Liver (tissue), 9 donors: ENCODE data around the gene MYO15A. TPM values are rescaled to one million over a fixed set of nuclear protein-coding genes. Genes with fewer than 3 reads are reported as not detected.

Experiments
- DNase-seq: peaks from one replicate; pipeline ENCODE4 v3.0.0-alpha.2; 2017; ENCODE audit warnings: low spot score
- H3K27ac ChIP-seq, 2 donors: one replicate each; pipeline ENCODE4 v1.7.0; 2013; ENCODE audit warnings: inconsistent platforms in 2 of 2, low read length in 2 of 2, control low read depth in 1 of 2, low read depth in 1 of 2, mild to moderate bottlenecking in 1 of 2
- H3K27me3 ChIP-seq, 4 donors: one replicate each; pipeline versions ENCODE4 v1.6.1 to v1.7.0; 2013; ENCODE audit warnings: low read length in 3 of 4, inconsistent platforms in 1 of 4, mild to moderate bottlenecking in 1 of 4, moderate library complexity in 1 of 4; ENCODE audit not compliant: control insufficient read depth in 4 of 4, insufficient read depth in 4 of 4
- H3K36me3 ChIP-seq, 4 donors: one replicate each; pipeline versions ENCODE4 v1.6.1 to v1.7.0; 2013; ENCODE audit warnings: low read length in 3 of 4, mild to moderate bottlenecking in 3 of 4, low read depth in 1 of 4, moderate library complexity in 1 of 4; ENCODE audit not compliant: control insufficient read depth in 4 of 4, insufficient read depth in 3 of 4
- H3K4me1 ChIP-seq, 4 donors: one replicate each; pipeline versions ENCODE4 v1.6.1 to v1.7.0; 2013; ENCODE audit warnings: low read length in 3 of 4, mild to moderate bottlenecking in 3 of 4, moderate library complexity in 1 of 4; ENCODE audit not compliant: control insufficient read depth in 4 of 4, insufficient read depth in 4 of 4
- H3K4me3 ChIP-seq, 3 donors: one replicate each; pipeline versions ENCODE4 v1.6.1 to v1.7.0; 2013; ENCODE audit warnings: low read length in 3 of 3, control low read depth in 1 of 3, low read depth in 1 of 3, mild to moderate bottlenecking in 1 of 3
- H3K9ac ChIP-seq, 2 donors: one replicate each; pipeline ENCODE4 v1.7.0; 2013; ENCODE audit warnings: low read length in 2 of 2, mild to moderate bottlenecking in 2 of 2, moderate library complexity in 2 of 2, control low read depth in 1 of 2, low read depth in 1 of 2
- H3K9me3 ChIP-seq, 4 donors: one replicate each; pipeline versions ENCODE4 v1.6.1 to v1.7.0; 2013; ENCODE audit warnings: low read length in 3 of 4; ENCODE audit not compliant: control insufficient read depth in 4 of 4
- EGR1 ChIP-seq, 2 donors: IDR thresholded peaks; 2 replicates each; pipeline ENCODE4 v1.6.1; 2016 to 2018; ENCODE audit warnings: antibody characterized with exemption in 2 of 2, low read depth in 2 of 2
- FOXA1 ChIP-seq: IDR thresholded peaks from 2 replicates; pipeline ENCODE4 v1.6.1; 2016; ENCODE audit warnings: antibody characterized with exemption
- FOXA2 ChIP-seq: IDR thresholded peaks from 2 replicates; pipeline ENCODE4 v1.6.1; 2016; ENCODE audit warnings: antibody characterized with exemption
- GABPA ChIP-seq, 2 donors: IDR thresholded peaks in 1 of 2; conservative IDR thresholded peaks in 1 of 2; 2 replicates each; pipeline ENCODE4 v1.6.1; 2016; ENCODE audit warnings: antibody characterized with exemption in 2 of 2, mild to moderate bottlenecking in 1 of 2, moderate library complexity in 1 of 2
- HNF4A ChIP-seq, 2 donors: conservative IDR thresholded peaks; 2 replicates each; pipeline ENCODE4 v1.6.1; 2016; ENCODE audit warnings: antibody characterized with exemption in 2 of 2, mild to moderate bottlenecking in 2 of 2
- HNF4G ChIP-seq: IDR thresholded peaks from 2 replicates; pipeline ENCODE4 v1.6.1; 2016; ENCODE audit warnings: antibody characterized with exemption
- JUND ChIP-seq, 2 donors: IDR thresholded peaks; 2 replicates each; pipeline ENCODE4 v1.6.1; 2016; ENCODE audit warnings: antibody characterized with exemption in 2 of 2
- NR2F2 ChIP-seq: IDR thresholded peaks from 2 replicates; pipeline ENCODE4 v1.6.1; 2016; ENCODE audit warnings: antibody characterized with exemption
- RAD21 ChIP-seq, 2 donors: IDR thresholded peaks; 2 replicates each; pipeline ENCODE4 v1.6.1; 2016; ENCODE audit warnings: antibody characterized with exemption in 2 of 2, mild to moderate bottlenecking in 2 of 2
- RXRA ChIP-seq, 2 donors: IDR thresholded peaks; 2 replicates each; pipeline ENCODE4 v1.6.1; 2017 to 2018; ENCODE audit warnings: antibody characterized with exemption in 2 of 2, mild to moderate bottlenecking in 1 of 2
- SP1 ChIP-seq: IDR thresholded peaks from 2 replicates; pipeline ENCODE4 v1.6.1; 2018; ENCODE audit warnings: antibody characterized with exemption, mild to moderate bottlenecking
- TAF1 ChIP-seq: conservative IDR thresholded peaks from 2 replicates; pipeline ENCODE4 v1.6.1; 2016; ENCODE audit warnings: antibody characterized with exemption, mild to moderate bottlenecking
- YY1 ChIP-seq: IDR thresholded peaks from 2 replicates; pipeline ENCODE4 v1.6.1; 2016; ENCODE audit warnings: antibody characterized with exemption, mild to moderate bottlenecking
- WGBS: extraction: QIAGEN DNeasy Blood & Tissue Kit; methylation state at CpG from one replicate; pipeline ENCODE4 v1.1.7; 2013; 5-methylcytosine and 5-hydroxymethylcytosine counted together
- polyA plus RNA-seq, 2 donors: library from polyadenylated mRNA; stranded (reverse) in 1 of 2; unstranded in 1 of 2; fragments of 200-250 nt in 1 of 2; fragments of >200 nt in 1 of 2; fragmentation: Nextera tagmentation in 1 of 2; extraction: Ambion mirVana in 1 of 2; gene quantifications; one replicate each; pipeline versions ENCODE4 v1.2.1 to v1.2.3, GENCODE V29; 2013 to 2015
- total RNA-seq, 2 donors: library from RNA; depleted of rRNA; stranded (reverse); fragments of >200 nt; gene quantifications; one replicate each; pipeline ENCODE4 v1.2.3, GENCODE V29; 2014
- TF ChIP-seq, protein P1 (sequence below): IDR thresholded peaks from 2 replicates; pipeline ENCODE4 v1.6.1; 2016; ENCODE audit warnings: antibody characterized with exemption
- TF ChIP-seq, protein P2 (sequence below): IDR thresholded peaks from 2 replicates; pipeline ENCODE4 v1.6.1; 2016; ENCODE audit warnings: antibody characterized with exemption
- TF ChIP-seq, protein P3 (sequence below): IDR thresholded peaks from 2 replicates; pipeline ENCODE4 v1.6.1; 2016; ENCODE audit warnings: antibody characterized with exemption
- TF ChIP-seq, protein P4 (sequence below): IDR thresholded peaks from 2 replicates; pipeline ENCODE4 v1.6.1; 2016; ENCODE audit warnings: antibody characterized with exemption, mild to moderate bottlenecking
- TF ChIP-seq, protein P5 (sequence below): fragments of 150-350 bp; IDR thresholded peaks from 2 replicates; pipeline ENCODE4 v1.5.1; 2017; ENCODE audit warnings: improper control_type of control experiment, low read depth, low read length; ENCODE audit not compliant: missing input control
- donor health status: healthy.
- donor health status: healthy.
- donor health status: healthy.
- donor health status: healthy.
- donor health status: healthy.

The MYO15A gene
- total and polyA plus RNA-seq, 4 donors: 0.15 to 2.9 (median 0.97) TPM

DNA sequence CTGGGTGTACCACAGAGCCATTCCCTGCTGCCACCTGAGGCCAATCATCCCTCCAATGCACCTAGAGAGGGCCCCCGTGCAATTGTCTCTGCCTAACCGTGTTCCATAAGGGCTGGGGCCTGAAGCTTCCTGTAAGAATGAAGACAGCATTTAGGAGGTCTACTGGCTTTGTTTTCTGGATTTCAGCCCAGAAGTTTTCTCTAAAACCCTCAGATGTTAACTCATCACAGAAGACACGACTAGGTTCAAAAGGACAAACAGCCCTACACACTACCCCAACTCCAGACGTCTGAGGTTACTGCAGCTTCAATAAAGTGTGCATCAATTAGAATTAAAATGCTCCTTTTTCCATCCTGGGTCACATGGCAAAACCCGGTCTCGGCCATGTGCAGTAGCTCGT is 31.6 kb upstream of the MYO15A start:
- H3K27me3 ChIP-seq: no peaks in the 10 kb centered on the region
- no peak for DNase-seq
- H3K9ac ChIP-seq: no peak overlapping the region
- no peak overlapping the region for H3K4me3 ChIP-seq
- H3K9me3 ChIP-seq: no peaks in the 10 kb centered on the region
- H3K27ac ChIP-seq: no peak overlapping the region
- H3K4me1 ChIP-seq: no peaks in the 10 kb centered on the region
- H3K36me3 ChIP-seq: no peaks in the 10 kb centered on the region
- 84% methylated on average over 7 of the region's 7 CpGs for WGBS
- no peak for TF ChIP-seq RXRA (IDR thresholded peaks at IDR 0.05)
- TF ChIP-seq JUND (IDR thresholded peaks at IDR 0.05): no peak
- TF ChIP-seq, protein P1, sequence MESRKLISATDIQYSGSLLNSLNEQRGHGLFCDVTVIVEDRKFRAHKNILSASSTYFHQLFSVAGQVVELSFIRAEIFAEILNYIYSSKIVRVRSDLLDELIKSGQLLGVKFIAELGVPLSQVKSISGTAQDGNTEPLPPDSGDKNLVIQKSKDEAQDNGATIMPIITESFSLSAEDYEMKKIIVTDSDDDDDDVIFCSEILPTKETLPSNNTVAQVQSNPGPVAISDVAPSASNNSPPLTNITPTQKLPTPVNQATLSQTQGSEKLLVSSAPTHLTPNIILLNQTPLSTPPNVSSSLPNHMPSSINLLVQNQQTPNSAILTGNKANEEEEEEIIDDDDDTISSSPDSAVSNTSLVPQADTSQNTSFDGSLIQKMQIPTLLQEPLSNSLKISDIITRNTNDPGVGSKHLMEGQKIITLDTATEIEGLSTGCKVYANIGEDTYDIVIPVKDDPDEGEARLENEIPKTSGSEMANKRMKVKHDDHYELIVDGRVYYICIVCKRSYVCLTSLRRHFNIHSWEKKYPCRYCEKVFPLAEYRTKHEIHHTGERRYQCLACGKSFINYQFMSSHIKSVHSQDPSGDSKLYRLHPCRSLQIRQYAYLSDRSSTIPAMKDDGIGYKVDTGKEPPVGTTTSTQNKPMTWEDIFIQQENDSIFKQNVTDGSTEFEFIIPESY: no peak
- TF ChIP-seq RAD21 (IDR thresholded peaks at IDR 0.05): no peak
- TF ChIP-seq, protein P2, sequence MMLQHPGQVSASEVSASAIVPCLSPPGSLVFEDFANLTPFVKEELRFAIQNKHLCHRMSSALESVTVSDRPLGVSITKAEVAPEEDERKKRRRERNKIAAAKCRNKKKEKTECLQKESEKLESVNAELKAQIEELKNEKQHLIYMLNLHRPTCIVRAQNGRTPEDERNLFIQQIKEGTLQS: no peak
- TF ChIP-seq YY1: no peak
- TF ChIP-seq, protein P3, sequence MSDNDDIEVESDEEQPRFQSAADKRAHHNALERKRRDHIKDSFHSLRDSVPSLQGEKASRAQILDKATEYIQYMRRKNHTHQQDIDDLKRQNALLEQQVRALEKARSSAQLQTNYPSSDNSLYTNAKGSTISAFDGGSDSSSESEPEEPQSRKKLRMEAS: no peak
- TF ChIP-seq, protein P4, sequence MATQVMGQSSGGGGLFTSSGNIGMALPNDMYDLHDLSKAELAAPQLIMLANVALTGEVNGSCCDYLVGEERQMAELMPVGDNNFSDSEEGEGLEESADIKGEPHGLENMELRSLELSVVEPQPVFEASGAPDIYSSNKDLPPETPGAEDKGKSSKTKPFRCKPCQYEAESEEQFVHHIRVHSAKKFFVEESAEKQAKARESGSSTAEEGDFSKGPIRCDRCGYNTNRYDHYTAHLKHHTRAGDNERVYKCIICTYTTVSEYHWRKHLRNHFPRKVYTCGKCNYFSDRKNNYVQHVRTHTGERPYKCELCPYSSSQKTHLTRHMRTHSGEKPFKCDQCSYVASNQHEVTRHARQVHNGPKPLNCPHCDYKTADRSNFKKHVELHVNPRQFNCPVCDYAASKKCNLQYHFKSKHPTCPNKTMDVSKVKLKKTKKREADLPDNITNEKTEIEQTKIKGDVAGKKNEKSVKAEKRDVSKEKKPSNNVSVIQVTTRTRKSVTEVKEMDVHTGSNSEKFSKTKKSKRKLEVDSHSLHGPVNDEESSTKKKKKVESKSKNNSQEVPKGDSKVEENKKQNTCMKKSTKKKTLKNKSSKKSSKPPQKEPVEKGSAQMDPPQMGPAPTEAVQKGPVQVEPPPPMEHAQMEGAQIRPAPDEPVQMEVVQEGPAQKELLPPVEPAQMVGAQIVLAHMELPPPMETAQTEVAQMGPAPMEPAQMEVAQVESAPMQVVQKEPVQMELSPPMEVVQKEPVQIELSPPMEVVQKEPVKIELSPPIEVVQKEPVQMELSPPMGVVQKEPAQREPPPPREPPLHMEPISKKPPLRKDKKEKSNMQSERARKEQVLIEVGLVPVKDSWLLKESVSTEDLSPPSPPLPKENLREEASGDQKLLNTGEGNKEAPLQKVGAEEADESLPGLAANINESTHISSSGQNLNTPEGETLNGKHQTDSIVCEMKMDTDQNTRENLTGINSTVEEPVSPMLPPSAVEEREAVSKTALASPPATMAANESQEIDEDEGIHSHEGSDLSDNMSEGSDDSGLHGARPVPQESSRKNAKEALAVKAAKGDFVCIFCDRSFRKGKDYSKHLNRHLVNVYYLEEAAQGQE: no peak
- TF ChIP-seq EGR1 (IDR thresholded peaks at IDR 0.05; ENCODE audit: low read depth in 2 of 2): no peak
- no peak for TF ChIP-seq HNF4A (conservative IDR thresholded peaks at IDR 0.05)
- TF ChIP-seq TAF1: no peak
- TF ChIP-seq FOXA1: no peak
- no peak for TF ChIP-seq GABPA (IDR thresholded peaks at IDR 0.05 in 1 of 2, conservative IDR thresholded peaks at IDR 0.05 in 1 of 2)
- TF ChIP-seq SP1: no peak
- TF ChIP-seq, protein P5, sequence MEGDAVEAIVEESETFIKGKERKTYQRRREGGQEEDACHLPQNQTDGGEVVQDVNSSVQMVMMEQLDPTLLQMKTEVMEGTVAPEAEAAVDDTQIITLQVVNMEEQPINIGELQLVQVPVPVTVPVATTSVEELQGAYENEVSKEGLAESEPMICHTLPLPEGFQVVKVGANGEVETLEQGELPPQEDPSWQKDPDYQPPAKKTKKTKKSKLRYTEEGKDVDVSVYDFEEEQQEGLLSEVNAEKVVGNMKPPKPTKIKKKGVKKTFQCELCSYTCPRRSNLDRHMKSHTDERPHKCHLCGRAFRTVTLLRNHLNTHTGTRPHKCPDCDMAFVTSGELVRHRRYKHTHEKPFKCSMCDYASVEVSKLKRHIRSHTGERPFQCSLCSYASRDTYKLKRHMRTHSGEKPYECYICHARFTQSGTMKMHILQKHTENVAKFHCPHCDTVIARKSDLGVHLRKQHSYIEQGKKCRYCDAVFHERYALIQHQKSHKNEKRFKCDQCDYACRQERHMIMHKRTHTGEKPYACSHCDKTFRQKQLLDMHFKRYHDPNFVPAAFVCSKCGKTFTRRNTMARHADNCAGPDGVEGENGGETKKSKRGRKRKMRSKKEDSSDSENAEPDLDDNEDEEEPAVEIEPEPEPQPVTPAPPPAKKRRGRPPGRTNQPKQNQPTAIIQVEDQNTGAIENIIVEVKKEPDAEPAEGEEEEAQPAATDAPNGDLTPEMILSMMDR: no peak
- TF ChIP-seq NR2F2: no peak
- TF ChIP-seq HNF4G: no peak
- no peak for TF ChIP-seq FOXA2
